Measurements from ENCODE around the gene DGKD.

The DGKD gene

DNA sequence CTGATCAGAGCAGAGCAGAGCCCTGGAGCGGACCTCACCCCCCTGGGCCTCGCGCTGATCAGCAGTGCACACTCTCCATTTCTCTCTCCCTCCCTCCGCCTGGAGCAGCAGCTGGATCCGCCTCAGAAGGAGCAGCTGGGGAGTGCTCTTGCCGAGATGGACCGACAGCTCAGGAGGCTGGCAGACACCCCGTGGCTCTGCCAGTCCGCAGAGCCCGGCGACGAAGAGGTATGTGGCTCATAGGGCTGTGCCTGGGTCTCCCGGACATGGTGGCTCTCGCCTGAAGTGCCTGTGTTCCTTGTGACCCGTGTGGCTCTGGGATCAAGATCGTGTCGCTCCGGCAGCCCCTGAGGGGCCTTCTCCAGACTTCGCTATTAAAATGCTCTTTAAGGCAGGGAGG is 109.8 kb downstream of the DGKD start:
- FAIRE-seq = no peak

GRCh38 chr2:233464531-233465240 is 110.4 kb downstream of the DGKD start:
- FAIRE-seq = no peak

GRCh38 chr2:233466991-233467603 is 112.8 kb downstream of the DGKD start:
- no peak for FAIRE-seq

- FAIRE-seq = no peak
Measured at GRCh38 chr2:233468047-233468740, 113.9 kb downstream of the DGKD start.

DNA sequence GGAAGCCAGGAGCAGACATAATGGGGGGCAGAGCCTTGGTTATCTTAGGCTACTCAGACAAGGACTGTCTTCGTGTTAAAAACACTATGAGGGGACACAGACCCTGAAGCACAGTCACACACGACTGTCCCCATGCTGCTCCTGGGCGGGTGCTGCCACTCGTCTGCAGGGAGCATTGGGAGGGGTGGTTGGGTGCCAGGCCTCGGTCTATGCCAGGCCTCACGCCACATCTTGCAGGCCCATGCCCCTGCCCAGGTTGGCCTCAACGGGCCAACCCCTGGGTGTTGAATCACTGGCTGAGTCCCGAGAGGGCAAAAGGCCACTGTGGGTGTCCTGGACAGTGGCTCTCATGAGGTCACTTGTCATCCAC is 114.4 kb downstream of the DGKD start:
- no peak for FAIRE-seq

DNA sequence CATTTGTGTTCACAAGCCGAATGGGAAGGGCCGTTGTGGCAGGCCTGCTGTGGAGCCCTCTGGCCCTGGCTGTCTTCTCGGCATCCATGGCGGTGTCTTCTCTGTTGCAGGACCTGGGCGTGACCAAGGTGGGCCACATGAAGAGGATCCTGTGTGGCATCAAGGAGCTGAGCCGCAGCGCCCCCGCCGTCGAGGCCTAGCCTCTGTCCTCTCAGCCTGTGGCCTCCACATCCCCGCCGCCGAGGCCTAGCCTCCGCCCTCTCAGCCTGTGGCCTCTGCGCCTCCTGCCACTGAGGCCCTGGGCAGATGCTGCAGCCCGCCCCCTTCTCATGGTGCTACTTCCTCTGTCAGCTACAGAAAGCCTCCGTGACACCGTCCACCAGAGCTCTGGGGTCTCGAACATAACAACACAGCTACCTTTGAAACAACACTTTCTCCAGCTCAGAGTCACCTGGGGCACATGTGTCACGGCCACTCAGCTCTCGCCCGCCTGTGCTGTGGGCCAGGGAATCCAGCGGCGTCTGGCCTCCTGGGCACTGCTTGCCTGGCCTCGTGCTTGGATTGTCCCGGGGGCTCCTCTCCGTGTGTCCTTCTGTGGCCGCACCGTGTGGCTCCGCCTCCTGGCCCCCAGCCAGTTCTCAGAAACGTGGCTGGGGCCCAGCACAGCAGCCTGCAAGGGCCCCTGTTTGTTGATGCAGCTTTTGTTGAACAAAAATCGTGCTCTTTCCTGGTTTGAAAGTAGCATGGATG is 115.1 kb downstream of the DGKD start:
- no peak for FAIRE-seq

- no peak for FAIRE-seq
Measured at GRCh38 chr2:233470011-233470687, 115.9 kb downstream of the DGKD start.

DNA sequence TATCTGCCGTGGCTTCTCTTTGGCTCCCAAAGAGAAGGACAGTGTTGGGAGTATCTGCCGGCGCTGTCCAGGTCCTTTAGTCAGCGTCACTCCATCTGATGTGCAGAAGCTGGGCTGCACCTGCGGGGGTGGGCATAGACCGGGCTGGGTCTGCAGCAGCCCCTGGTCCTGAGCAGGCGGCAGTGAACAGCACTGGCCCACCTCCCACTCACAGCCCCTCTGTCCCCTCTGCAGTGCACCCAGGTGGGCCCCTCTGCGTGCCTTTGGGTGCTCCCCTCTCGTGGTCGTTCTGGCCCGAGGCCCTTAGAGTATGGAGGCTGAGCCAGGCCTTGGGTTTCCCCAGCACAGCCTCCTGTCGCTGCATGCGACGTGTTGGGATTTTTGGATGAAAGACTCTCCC is 116.5 kb downstream of the DGKD start:
- FAIRE-seq = no peak

DNA sequence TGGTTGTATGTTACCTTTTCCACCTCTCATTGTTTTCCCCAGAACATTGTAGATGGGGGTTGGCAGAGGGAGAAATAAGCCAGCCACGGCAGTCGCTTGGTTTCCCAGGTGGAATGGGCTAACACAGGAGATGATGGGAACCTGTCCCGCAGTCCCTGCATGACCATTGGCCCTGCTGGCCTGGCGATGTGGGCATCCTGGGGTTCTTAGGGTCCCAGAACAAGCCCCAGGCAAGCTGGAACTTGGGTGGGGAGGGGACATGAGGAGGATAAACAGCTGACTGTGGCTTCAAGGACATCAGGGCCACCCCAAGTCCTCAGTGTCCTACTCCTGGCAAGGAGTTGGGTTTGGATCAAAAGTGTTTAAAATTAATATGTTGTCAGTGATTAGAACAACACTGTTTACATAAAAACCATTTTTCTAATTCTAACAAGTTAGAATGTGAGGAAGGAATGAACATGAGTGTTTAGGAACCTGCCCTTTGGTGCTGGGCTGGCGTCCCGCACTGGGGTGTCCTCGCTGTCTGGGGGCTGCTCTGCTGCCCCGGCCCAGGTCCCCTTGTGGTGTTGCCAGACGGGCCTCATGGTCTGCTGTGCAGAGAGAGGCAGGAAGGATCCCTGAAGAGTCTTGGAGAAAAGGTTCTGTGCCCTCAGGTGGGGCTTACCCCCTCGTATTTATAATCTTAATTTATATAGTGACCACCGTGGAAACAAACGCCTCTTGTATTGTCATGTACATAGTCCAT is 117.2 kb downstream of the DGKD start:
- no peak for FAIRE-seq

- no peak for FAIRE-seq
Measured at GRCh38 chr2:233473386-233473791, 119.1 kb downstream of the DGKD start.

DNA sequence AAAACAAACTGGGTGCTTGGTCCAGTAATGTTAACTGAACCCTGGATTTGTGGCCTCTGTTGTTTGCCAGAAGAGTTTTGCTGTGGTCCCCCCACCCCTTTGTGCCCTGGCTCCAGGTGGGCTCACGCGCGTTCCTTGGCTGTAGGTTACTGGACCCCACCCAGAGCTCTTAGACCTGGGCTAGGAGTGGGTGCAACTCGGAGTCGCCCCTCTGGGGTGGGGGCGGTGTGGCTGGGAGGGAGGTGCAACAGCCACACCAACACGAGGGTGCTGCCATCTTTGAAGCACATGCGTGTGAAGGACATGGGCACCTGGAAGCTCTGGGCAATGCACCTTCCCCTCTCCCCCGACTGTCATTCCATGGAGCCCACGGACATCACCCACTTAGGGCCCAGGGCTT is 119.6 kb downstream of the DGKD start:
- FAIRE-seq = no peak

GRCh38 chr2:233474308-233475160 is 120.2 kb downstream of the DGKD start:
- no peak for FAIRE-seq

DNA sequence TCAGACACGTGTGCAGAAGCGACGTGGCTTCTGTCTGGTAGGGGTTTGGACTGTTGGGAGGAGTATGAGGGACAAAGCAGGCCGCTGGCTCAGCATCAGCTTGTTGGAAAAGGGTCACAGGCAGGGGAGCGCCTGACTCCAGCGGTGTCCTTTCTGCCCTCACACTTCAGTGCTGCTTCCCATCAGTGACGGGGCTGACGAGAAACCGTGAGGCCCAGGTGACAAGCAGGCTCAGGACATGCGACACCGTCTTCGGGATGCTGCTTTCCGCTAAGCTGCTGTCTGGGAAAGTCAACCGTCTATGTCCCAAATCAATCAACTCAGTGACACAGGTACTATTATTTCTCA is 121.7 kb downstream of the DGKD start:
- no peak for FAIRE-seq

GRCh38 chr2:233476651-233477547 is 122.6 kb downstream of the DGKD start:
- FAIRE-seq = no peak

DNA sequence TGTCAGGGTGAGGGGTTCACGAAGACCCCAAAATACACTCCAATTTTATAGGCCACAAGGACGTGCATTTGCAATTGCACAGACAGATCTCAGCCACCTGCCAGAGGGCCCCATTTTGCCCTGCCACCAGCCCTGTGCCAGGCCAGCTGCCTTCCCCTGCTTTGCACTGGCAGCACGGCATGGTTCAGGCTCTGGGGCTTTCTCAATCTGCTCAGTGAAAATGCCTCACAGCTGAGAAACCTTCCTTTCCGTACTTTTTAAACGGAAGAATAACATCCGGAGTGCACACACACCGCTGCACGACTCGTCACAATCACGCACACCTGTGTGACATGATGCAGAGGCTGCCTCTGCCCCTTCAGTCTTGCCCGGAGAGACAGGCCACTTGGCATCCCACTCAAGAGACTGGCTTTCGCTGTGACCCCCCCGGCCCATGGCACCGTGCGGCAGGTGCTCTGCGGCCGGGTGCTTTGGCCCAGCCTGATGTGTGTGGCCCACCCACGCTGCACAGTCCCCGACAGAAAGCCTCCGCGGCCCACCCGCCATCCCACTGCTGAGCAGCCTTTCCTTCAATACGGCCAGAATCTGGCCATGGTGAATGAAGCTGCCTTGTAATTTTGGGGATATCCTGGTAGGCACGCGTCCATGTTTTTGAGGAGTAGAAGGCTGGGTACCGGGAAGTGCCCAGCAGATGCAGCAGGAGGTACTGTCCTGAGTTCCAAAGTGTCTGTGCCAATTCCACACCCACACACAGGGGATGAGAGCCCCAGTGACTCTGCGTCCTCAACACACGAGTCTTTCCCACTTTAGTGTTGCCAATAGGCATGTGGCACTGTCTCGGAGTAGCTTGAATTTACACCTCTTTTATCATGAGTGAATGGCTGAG is 123.5 kb downstream of the DGKD start:
- no peak for FAIRE-seq

- no peak for FAIRE-seq
Measured at GRCh38 chr2:233479616-233480489, 125.6 kb downstream of the DGKD start.

- no peak for FAIRE-seq
Measured at GRCh38 chr2:233480490-233481202, 126.4 kb downstream of the DGKD start.

Measured in G401.6 (cell line).